OCI-LY1 (cell line): ENCODE measurements around the gene HDAC6.

Experiments
- H2AFZ ChIP-seq: fragments of 200-600 bp; sonication (generic), shearing (Covaris generic); 2 replicates; pipeline ENCODE4 v1.6.0; 2014; ENCODE audit warnings: antibody characterized with exemption, mild to moderate bottlenecking, low read length
- H3F3A ChIP-seq: fragments of 200-600 bp; sonication (generic), shearing (Covaris generic); 2 replicates; pipeline ENCODE4 v1.6.0; 2014; ENCODE audit warnings: mild to moderate bottlenecking, antibody characterized with exemption, low read length, moderate library complexity; ENCODE audit not compliant: insufficient read depth
- H3K27ac ChIP-seq: fragments of 200-600 bp; sonication (generic); 2 replicates; pipeline ENCODE4 v1.5.1; 2014; ENCODE audit warnings: low read length, mixed run types, mild to moderate bottlenecking, low read depth; ENCODE audit not compliant: poor library complexity, severe bottlenecking
- H3K27me3 ChIP-seq: fragments of 200-600 bp; sonication (generic); 2 replicates; pipeline ENCODE4 v1.6.0; 2014; ENCODE audit warnings: antibody characterized with exemption, mild to moderate bottlenecking, low read length, moderate library complexity; ENCODE audit not compliant: insufficient read depth
- H3K36me3 ChIP-seq: fragments of 200-600 bp; sonication (generic); 2 replicates; pipeline ENCODE4 v1.6.1; 2014; ENCODE audit warnings: mild to moderate bottlenecking, antibody characterized with exemption, low read length, moderate library complexity, mixed read lengths; ENCODE audit not compliant: insufficient read depth
- H3K4me1 ChIP-seq: fragments of 200-600 bp; sonication (generic); 2 replicates; pipeline ENCODE4 v1.5.1; 2014; ENCODE audit warnings: mild to moderate bottlenecking, low read length, moderate library complexity; ENCODE audit not compliant: insufficient read depth, severe bottlenecking
- H3K4me2 ChIP-seq: fragments of 200-600 bp; sonication (generic), shearing (Covaris generic); 2 replicates; pipeline ENCODE4 v1.6.1; 2014; ENCODE audit warnings: low read length
- H3K4me3 ChIP-seq: fragments of 200-600 bp; sonication (generic); 2 replicates; pipeline ENCODE4 v1.5.1; 2014; ENCODE audit warnings: low read length, low read depth, mild to moderate bottlenecking, mixed read lengths; ENCODE audit not compliant: poor library complexity, severe bottlenecking
- H3K79me2 ChIP-seq: fragments of 200-600 bp; shearing (Covaris generic); 2 replicates; pipeline ENCODE4 v1.6.1; 2016; ENCODE audit warnings: mixed run types, low read length, mixed read lengths; ENCODE audit not compliant: insufficient read depth
- H3K9ac ChIP-seq: fragments of 200-600 bp; sonication (generic), shearing (Covaris generic); 2 replicates; pipeline ENCODE4 v1.6.1; 2014; ENCODE audit warnings: mild to moderate bottlenecking, low read length, mixed read lengths
- H3K9me2 ChIP-seq: fragments of 200-600 bp; sonication (generic), shearing (Covaris generic); 2 replicates; pipeline ENCODE4 v1.6.1; 2014; ENCODE audit warnings: low read depth, mild to moderate bottlenecking, low read length, mixed read lengths
- H3K9me3 ChIP-seq: fragments of 200-600 bp; shearing (Covaris generic); 2 replicates; pipeline ENCODE4 v1.6.1; 2014; ENCODE audit warnings: low read length, mixed read lengths
- H4K20me1 ChIP-seq: fragments of 200-600 bp; sonication (generic), shearing (Covaris generic); 2 replicates; pipeline ENCODE4 v1.6.0; 2016; ENCODE audit warnings: mild to moderate bottlenecking, low read length; ENCODE audit not compliant: insufficient read depth
- CTCF ChIP-seq: fragments of 200-600 bp; sonication (generic), shearing (Covaris generic); IDR thresholded peaks from 2 replicates; pipeline ENCODE4 v1.5.1; 2017; ENCODE audit warnings: mild to moderate bottlenecking, antibody characterized with exemption, low read length, moderate library complexity, mixed read lengths
- EZH2 ChIP-seq: fragments of 200-600 bp; sonication (generic), shearing (Covaris generic); IDR thresholded peaks from 2 replicates; pipeline ENCODE4 v1.8.0; 2017; ENCODE audit warnings: borderline replicate concordance, mixed run types, mild to moderate bottlenecking, antibody characterized with exemption, low read length, moderate library complexity, mixed read lengths

HDAC6 gene

GRCh38 chrX:48801280-48802088 lies at the start of gene HDAC6:
TSS of gene HDAC6 (plus strand) at chrX:48802067. CDS start at chrX:48802693, 626 bp downstream.
- Histone ChIP-seq H3K27me3 (no peaks in the 10 kb centered on the region), H3K4me2 (peak within 1 kb of the TSS; percentile 99), H3K36me3 (no peaks in the 10 kb centered on the region), H3K79me2 (no peaks in the 10 kb centered on the region), H3K4me1 (peaks cover 15% of the 10 kb centered on the region), H3F3A (no peaks in the 10 kb centered on the region), H2AFZ (no peak within 1 kb of the TSS), H3K9ac (peak within 1 kb of the TSS; percentile 98), H3K27ac (peak within 1 kb of the TSS; percentile 81), H3K9me2 (no peaks in the 10 kb centered on the region), H3K9me3 (no peaks in the 10 kb centered on the region), H4K20me1 (no peaks in the 10 kb centered on the region), H3K4me3 (peak within 1 kb of the TSS; percentile 83)
- TF ChIP-seq EZH2 (no peak), CTCF (no peak)

GRCh38 chrX:48752498-48752897 lies 49.4 kb upstream of the HDAC6 start:
- Histone ChIP-seq H3K4me1 (no peaks in the 10 kb centered on the region), H3K9me2 (no peaks in the 10 kb centered on the region), H2AFZ (no peak overlapping the region), H3K4me2 (no peak overlapping the region), H3K36me3 (no peaks in the 10 kb centered on the region), H3K79me2 (no peaks in the 10 kb centered on the region), H4K20me1 (no peaks in the 10 kb centered on the region), H3K9me3 (no peaks in the 10 kb centered on the region), H3K4me3 (no peak overlapping the region), H3K9ac (no peak overlapping the region), H3F3A (no peaks in the 10 kb centered on the region), H3K27ac (no peak overlapping the region), H3K27me3 (no peaks in the 10 kb centered on the region)
- TF ChIP-seq EZH2, result no peak
- no peak for TF ChIP-seq CTCF

- Histone ChIP-seq H3K9ac (no peak overlapping the region), H3K4me3 (no peak overlapping the region), H3K36me3 (no peaks in the 10 kb centered on the region), H3K9me2 (no peaks in the 10 kb centered on the region), H3F3A (no peaks in the 10 kb centered on the region), H3K27ac (no peak overlapping the region), H3K4me2 (no peak overlapping the region), H4K20me1 (no peaks in the 10 kb centered on the region), H3K79me2 (no peaks in the 10 kb centered on the region), H3K27me3 (no peaks in the 10 kb centered on the region), H3K9me3 (no peaks in the 10 kb centered on the region), H3K4me1 (no peaks in the 10 kb centered on the region), H2AFZ (no peak overlapping the region)
- TF ChIP-seq CTCF (no peak), EZH2 (no peak)
These were observed 48.1 kb upstream of the HDAC6 start for GRCh38 chrX:48753708-48754228.
